H1 (cell line): Measurements from ENCODE around the gene STXBP5. TPM values are rescaled to one million over a fixed set of nuclear protein-coding genes. Genes with fewer than 3 reads are reported as not detected.

Source experiments
- CTCF ChIA-PET: fragments of 300-600 bp; sonication (Branson Sonifier 250); formaldehyde crosslinking; loops from one replicate; lab custom pipeline; 2021; ENCODE audit not compliant: partially characterized antibody; lab: Charles Lee
- POLR2A ChIA-PET: fragments of 300-600 bp; sonication (Branson Sonifier 250); formaldehyde crosslinking; loops from one replicate; lab custom pipeline; 2021; ENCODE audit warnings: inconsistent platforms; ENCODE audit not compliant: partially characterized antibody; lab: Charles Lee
- DNase-seq, 2 experiments: peaks; one replicate each; pipeline versions ENCODE4 v3.0.0 to v3.0.0-alpha.2; 2010 to 2022; ENCODE audit warnings: low spot score in 2 of 2, low read depth in 1 of 2, mixed read lengths in 1 of 2
- FAIRE-seq: peaks from 2 replicates; lab custom pipeline; 2011; peaks lifted over from hg19 to GRCh38; lab: Jason Lieb, UNC
- H2AFZ ChIP-seq: 2 replicates; pipeline ENCODE4 v1.8.1; 2012; ENCODE audit warnings: low read length, inconsistent platforms
- H2AK5ac ChIP-seq: 2 replicates; pipeline ENCODE4 v1.6.1; 2013; ENCODE audit warnings: low read depth, low read length
- H2BK120ac ChIP-seq: replicated peaks from 2 replicates; pipeline ENCODE3; 2013; ENCODE audit warnings: low read depth, low read length, inconsistent platforms
- H2BK12ac ChIP-seq: 2 replicates; pipeline ENCODE4 v1.6.1; 2013; ENCODE audit warnings: low read depth, low read length
- H2BK15ac ChIP-seq: 2 replicates; pipeline ENCODE4 v1.6.1; 2013; ENCODE audit warnings: low read length
- H2BK20ac ChIP-seq: 2 replicates; pipeline ENCODE4 v1.6.1; 2013; ENCODE audit warnings: low read length
- H2BK5ac ChIP-seq: 2 replicates; pipeline ENCODE4 v1.6.1; 2013; ENCODE audit warnings: low read depth, low read length
- H3K14ac ChIP-seq: 2 replicates; pipeline ENCODE4 v1.6.1; 2013; ENCODE audit warnings: inconsistent platforms; ENCODE audit not compliant: insufficient read length
- H3K18ac ChIP-seq: 2 replicates; pipeline ENCODE4 v1.6.1; 2013; ENCODE audit warnings: low read length; ENCODE audit errors: extremely low read depth
- H3K23ac ChIP-seq: 2 replicates; pipeline ENCODE4 v1.6.1; 2013; ENCODE audit warnings: inconsistent platforms; ENCODE audit not compliant: insufficient read length
- H3K23me2 ChIP-seq: 2 replicates; pipeline ENCODE4 v1.6.1; 2013; ENCODE audit warnings: low read depth, low read length
- H3K27ac ChIP-seq: 2 replicates; pipeline ENCODE4 v1.6.1; 2011; ENCODE audit warnings: low read depth, low read length, inconsistent platforms
- H3K27me3 ChIP-seq, 4 experiments: replicated peaks in 1 of 4; 1 replicate in 1 of 4; 2 replicates in 3 of 4; pipeline versions ENCODE4 v1.6.1 to v1.8.1; 2011 to 2013; ENCODE audit warnings: low read length in 3 of 4, mild to moderate bottlenecking in 3 of 4, inconsistent platforms in 2 of 4, mixed read lengths in 2 of 4, moderate library complexity in 1 of 4; ENCODE audit not compliant: control insufficient read depth in 3 of 4, insufficient read depth in 3 of 4; ENCODE audit errors: extremely low read depth in 1 of 4
- H3K36me3 ChIP-seq, 4 experiments: 2 replicates each; pipeline versions ENCODE4 v1.6.1 to v1.8.1; 2011 to 2013; ENCODE audit warnings: mild to moderate bottlenecking in 4 of 4, low read length in 3 of 4, moderate library complexity in 2 of 4, control low read depth in 1 of 4, inconsistent platforms in 1 of 4; ENCODE audit not compliant: insufficient read depth in 4 of 4, control insufficient read depth in 2 of 4
- H3K4ac ChIP-seq: replicated peaks from 2 replicates; pipeline ENCODE3; 2013; ENCODE audit warnings: low read length, low read depth, mixed read lengths, inconsistent platforms; ENCODE audit not compliant: insufficient read length
- H3K4me1 ChIP-seq, 4 experiments: replicated peaks in 1 of 4; 1 replicate in 1 of 4; 2 replicates in 3 of 4; pipeline versions ENCODE4 v1.6.1 to v1.8.1; 2011 to 2013; ENCODE audit warnings: low read length in 3 of 4, inconsistent platforms in 2 of 4, mixed read lengths in 1 of 4; ENCODE audit not compliant: insufficient read depth in 4 of 4, control insufficient read depth in 3 of 4
- H3K4me2 ChIP-seq, 2 experiments: 2 replicates each; pipeline versions ENCODE4 v1.6.1 to v1.8.1; 2011 to 2013; ENCODE audit warnings: low read depth in 2 of 2, low read length in 2 of 2, control low read depth in 1 of 2, inconsistent platforms in 1 of 2, mild to moderate bottlenecking in 1 of 2; ENCODE audit not compliant: insufficient read depth in 1 of 2
- H3K4me3 ChIP-seq, 4 experiments: fragments of 200-600, 300-600 bp in 1 of 4; sonication (generic), shearing (Covaris generic), sonication (Bioruptor Twin) in 1 of 4; 2 replicates each; pipeline versions ENCODE4 v1.5.1 to v1.8.1; 2011 to 2016; ENCODE audit warnings: low read length in 4 of 4, low read depth in 3 of 4, control low read depth in 2 of 4, inconsistent platforms in 2 of 4, mild to moderate bottlenecking in 2 of 4, mixed read lengths in 1 of 4, moderate library complexity in 1 of 4; ENCODE audit not compliant: insufficient read depth in 2 of 4; ENCODE audit errors: extremely low read depth in 1 of 4
- H3K56ac ChIP-seq: replicated peaks from 2 replicates; pipeline ENCODE3; 2013; ENCODE audit warnings: low read depth, mild to moderate bottlenecking, mixed read lengths, low read length, inconsistent platforms; ENCODE audit not compliant: insufficient read length
- H3K79me1 ChIP-seq: 2 replicates; pipeline ENCODE4 v1.6.1; 2013; ENCODE audit warnings: low read depth, low read length, control low read depth
- H3K79me2 ChIP-seq, 2 experiments: 2 replicates each; pipeline versions ENCODE4 v1.6.1 to v1.8.1; 2012 to 2013; ENCODE audit warnings: low read length in 2 of 2, mild to moderate bottlenecking in 2 of 2, inconsistent platforms in 1 of 2; ENCODE audit not compliant: insufficient read depth in 2 of 2, control insufficient read depth in 1 of 2
- H3K9ac ChIP-seq, 4 experiments: replicated peaks in 1 of 4; 1 replicate in 1 of 4; 2 replicates in 3 of 4; pipeline versions ENCODE4 v1.6.1 to v1.8.1; 2011 to 2013; ENCODE audit warnings: low read depth in 3 of 4, low read length in 3 of 4, control low read depth in 2 of 4, mild to moderate bottlenecking in 2 of 4, moderate library complexity in 2 of 4, inconsistent platforms in 1 of 4; ENCODE audit errors: extremely low read depth in 1 of 4
- H3K9me3 ChIP-seq, 2 experiments: 2 replicates each; pipeline versions ENCODE4 v1.6.1 to v1.8.1; 2012 to 2013; ENCODE audit warnings: mild to moderate bottlenecking in 2 of 2, moderate library complexity in 2 of 2, control low read depth in 1 of 2, inconsistent platforms in 1 of 2, low read depth in 1 of 2, low read length in 1 of 2, mixed read lengths in 1 of 2; ENCODE audit not compliant: insufficient read depth in 2 of 2
- H4K20me1 ChIP-seq, 2 experiments: replicated peaks in 1 of 2; 2 replicates each; pipeline versions ENCODE3 to v1.8.1; 2011 to 2013; ENCODE audit warnings: inconsistent platforms in 2 of 2, low read length in 2 of 2, mild to moderate bottlenecking in 1 of 2; ENCODE audit not compliant: insufficient read depth in 2 of 2, control insufficient read depth in 1 of 2
- H4K5ac ChIP-seq: 2 replicates; pipeline ENCODE4 v1.6.1; 2013; ENCODE audit warnings: low read length, low read depth, mixed read lengths, inconsistent platforms; ENCODE audit not compliant: insufficient read length
- H4K8ac ChIP-seq: 2 replicates; pipeline ENCODE4 v1.8.0; 2013; ENCODE audit warnings: mild to moderate bottlenecking, moderate library complexity, low read length, inconsistent platforms; ENCODE audit not compliant: insufficient read depth; ENCODE audit errors: extremely low read depth
- H4K91ac ChIP-seq: replicated peaks from 2 replicates; pipeline ENCODE3; 2013; ENCODE audit warnings: low read length, mixed read lengths, inconsistent platforms; ENCODE audit not compliant: insufficient read length
- BACH1 ChIP-seq: IDR thresholded peaks from 2 replicates; pipeline ENCODE4 v1.6.1; 2012; ENCODE audit warnings: low read length, improper control_type of control experiment
- CTBP2 ChIP-seq: IDR thresholded peaks from 2 replicates; pipeline ENCODE4 v1.7.0; 2011; ENCODE audit warnings: borderline replicate concordance, mild to moderate bottlenecking, moderate library complexity, mixed read lengths, low read length; ENCODE audit not compliant: insufficient read depth, insufficient read length
- HDAC2 ChIP-seq, 2 experiments: fragments of 300-600 bp in 1 of 2; sonication (generic) in 1 of 2; IDR thresholded peaks; 2 replicates each; pipeline ENCODE4 v1.6.1; 2011 to 2012; ENCODE audit warnings: low read depth in 2 of 2, low read length in 2 of 2, mild to moderate bottlenecking in 2 of 2, moderate library complexity in 2 of 2, borderline replicate concordance in 1 of 2, inconsistent platforms in 1 of 2
- NRF1 ChIP-seq: IDR thresholded peaks from 2 replicates; pipeline ENCODE4 v1.6.1; 2011; ENCODE audit warnings: mild to moderate bottlenecking, low read depth, low read length, improper control_type of control experiment
- RFX5 ChIP-seq: IDR thresholded peaks from 2 replicates; pipeline ENCODE4 v1.6.1; 2011; ENCODE audit warnings: low read depth, low read length, improper control_type of control experiment, borderline replicate concordance
- TCF12 ChIP-seq: IDR thresholded peaks from 2 replicates; pipeline ENCODE4 v1.6.1; 2011; ENCODE audit warnings: low read depth, mild to moderate bottlenecking, low read length
- WGBS, 2 experiments: shearing (Covaris generic) in 1 of 2; methylation state at CpG; one replicate each; pipeline versions ENCODE4 v1.1.6 to v1.1.7; 2013 to 2015; ENCODE audit warnings: low lambda C conversion rate in 2 of 2, mixed read lengths in 2 of 2, inconsistent platforms in 1 of 2, low coverage in 1 of 2, missing lambda C conversion rate in 1 of 2; ENCODE audit not compliant: insufficient replicate concordance in 2 of 2, insufficient coverage in 1 of 2, insufficient read length in 1 of 2; ENCODE audit errors: extremely low coverage in 1 of 2, missing lambda C conversion rate in 1 of 2; 5-methylcytosine and 5-hydroxymethylcytosine counted together
- polyA plus RNA-seq, 7 experiments: library from polyadenylated mRNA; depleted of rRNA in 3 of 7; stranded (reverse) in 5 of 7; unstranded in 2 of 7; fragments of >200 nt in 5 of 7; fragments of 200-250 nt in 2 of 7; gene quantifications; 1 replicate in 5 of 7; 2 replicates in 1 of 7; 4 replicates in 1 of 7; pipeline versions ENCODE4 v1.2.1 to v1.2.3, GENCODE V29; 2011 to 2013; ENCODE audit warnings: missing spikeins in 2 of 7, mixed read lengths in 2 of 7
- total RNA-seq: library from RNA; stranded (reverse); fragmentation: NEBNext Ultra II Directional; extraction: Animal tissue kit (Norgen Biotek cat#: 25700); gene quantifications from 2 replicates; pipeline ENCODE4 v1.2.1, GENCODE V29; 2021

Gene STXBP5
- total and polyA plus RNA-seq, 2 of the 8 experiments (the other 6 are each of a cell fraction or from before 2014, with no cell fraction given) = 2.7 to 10.8 TPM

- CTCF ChIA-PET = interaction anchor here (0.6 to 1.3 kb wide), 2 partner anchors 11 to 1041 kb away, joined by 3 to 5 read pairs; no protein-coding TSS in a partner anchor
- H3K27me3 ChIP-seq = no peaks in the 10 kb centered on the region
- H3K18ac ChIP-seq = no peak overlapping the region; the same call in 1 of the 2 replicates
- peaks cover 0 to 6% (median 0%) of the 10 kb centered on the region in 4 experiments; a peak in 2 of 7 replicates for H3K4me1 ChIP-seq
- DNase-seq (no peak), FAIRE-seq (no peak)
- H3K36me3 ChIP-seq = no peaks in the 10 kb centered on the region
- H3K14ac ChIP-seq = no peak overlapping the region
- 87% methylated on average over 11 of the region's 11 CpGs; no CpG with 5 or more reads in 1 of the 2 experiments for WGBS, 2 experiments
- no peaks in the 10 kb centered on the region for H3K23me2 ChIP-seq
- POLR2A ChIA-PET = no interaction called here
- H3K4me3 ChIP-seq = no peak overlapping the region
- H4K20me1 ChIP-seq = no peaks in the 10 kb centered on the region
- H2BK20ac ChIP-seq = no peak overlapping the region
- H3K4me2 ChIP-seq = no peak overlapping the region
- no peak overlapping the region for H3K23ac ChIP-seq
- H3K27ac ChIP-seq = no peak overlapping the region
- H3K79me2 ChIP-seq = no peaks in the 10 kb centered on the region
- H2BK5ac ChIP-seq = no peak overlapping the region
- H2BK120ac ChIP-seq = no peak overlapping the region
- no peaks in the 10 kb centered on the region for H3K9me3 ChIP-seq
- no peak overlapping the region for H4K91ac ChIP-seq
- H4K8ac ChIP-seq = no peak overlapping the region
- TF ChIP-seq CTBP2 = no peak
- no peak for TF ChIP-seq NRF1
- no peak for TF ChIP-seq TCF12
- TF ChIP-seq RFX5 = no peak
- TF ChIP-seq BACH1 = no peak
- no peak for TF ChIP-seq HDAC2 (IDR thresholded peaks at IDR 0.05; ENCODE audit: borderline replicate concordance in 1 of 2, low read depth in 2 of 2, low read length in 2 of 2)
- H3K56ac ChIP-seq = no peak overlapping the region
- H2BK12ac ChIP-seq = no peak overlapping the region
- no peak overlapping the region; the same call in 1 of the 2 replicates for H2AFZ ChIP-seq
- no peak overlapping the region for H4K5ac ChIP-seq
- H3K9ac ChIP-seq = no peak overlapping the region
- no peak overlapping the region for H2AK5ac ChIP-seq
- H3K4ac ChIP-seq = no peak overlapping the region
- H3K79me1 ChIP-seq = no peaks in the 10 kb centered on the region
- H2BK15ac ChIP-seq = no peak overlapping the region
Observed at GRCh38 chr6:147423111-147423510, 218.9 kb downstream of the STXBP5 start.
